Diencephalon (tissue), 1 donor: ENCODE measurements around the gene GNG13. TPM values are rescaled to one million over a fixed set of nuclear protein-coding genes. Genes with fewer than 3 reads are reported as not detected.

Experiments
- small RNA-seq: library from RNA; depleted of rRNA; stranded (forward); fragments of <200 nt; gene quantifications from one replicate; pipeline ENCODE3, GENCODE V24; 2014
- total RNA-seq: library from RNA; depleted of rRNA; stranded (reverse); fragments of >200 nt; gene quantifications from one replicate; pipeline ENCODE4 v1.2.3, GENCODE V29; 2014

Gene GNG13
- total RNA-seq: not detected

GRCh38 chr16:799948-800833 is at the start of gene GNG13:
TSS of gene GNG13 (minus strand) at chr16:800734. CDS start at chr16:799077, 1,657 bp downstream.

GRCh38 chr16:788399-789126 is 12.0 kb downstream of the GNG13 start, which contains the start of gene CHTF18:
TSS of gene CHTF18 (plus strand) at chr16:788620. CDS start at chr16:788685, 65 bp downstream.

GRCh38 chr16:787978-788398 is 12.5 kb downstream of the GNG13 start, which contains the start of gene RPUSD1:
TSS of gene RPUSD1 (minus strand) at chr16:788381. CDS start at chr16:787737, 644 bp downstream.

GRCh38 chr16:760545-761343 is 39.8 kb downstream of the GNG13 start, which contains the start of gene MSLN:
TSS of gene MSLN (plus strand) at chr16:760734. CDS start at chr16:762681, 1,947 bp downstream.

Small RNAs within 50 kb of the gene (small RNA-seq; reads per million reads assigned to genes)
- not detected for gene MIR662

Other genes starting within 250 kb of the GNG13 start
- gene PRR35, start 240.3 kb downstream of the GNG13 start, total RNA-seq: not detected
- gene NHLRC4, start 233.7 kb downstream of the GNG13 start, total RNA-seq: 0.69 TPM
- gene PIGQ, start 230.8 kb downstream of the GNG13 start, total RNA-seq: 28.8 TPM
- 24.2 TPM for gene RAB40C, start 210.7 kb downstream of the GNG13 start, total RNA-seq
- gene WFIKKN1, start 169.7 kb downstream of the GNG13 start, total RNA-seq: 0.46 TPM
- gene METTL26, start 164.4 kb downstream of the GNG13 start, total RNA-seq: 30.7 TPM
- gene MCRIP2, start 158.9 kb downstream of the GNG13 start, total RNA-seq: 13.8 TPM
- gene WDR90, start 151.4 kb downstream of the GNG13 start, total RNA-seq: 12.5 TPM
- gene RHOT2, start 132.6 kb downstream of the GNG13 start, total RNA-seq: 33.7 TPM
- 7.4 TPM for gene RHBDL1, start 125.1 kb downstream of the GNG13 start, total RNA-seq
- gene STUB1, start 120.3 kb downstream of the GNG13 start, total RNA-seq: 81.2 TPM
- 23.5 TPM for gene JMJD8, start 116.4 kb downstream of the GNG13 start, total RNA-seq
- 5.1 TPM for gene WDR24, start 110.3 kb downstream of the GNG13 start, total RNA-seq
- gene FBXL16, start 94.9 kb downstream of the GNG13 start, total RNA-seq: 10.8 TPM
- 74.5 TPM for gene METRN, start 85.6 kb downstream of the GNG13 start, total RNA-seq
- 19.6 TPM for gene ANTKMT, start 79.6 kb downstream of the GNG13 start, total RNA-seq
- 8.8 TPM for gene CCDC78, start 74.3 kb downstream of the GNG13 start, total RNA-seq
- gene HAGHL, start 73.6 kb downstream of the GNG13 start, total RNA-seq: 12.2 TPM
- gene CIAO3, start 59.7 kb downstream of the GNG13 start, total RNA-seq: 51.4 TPM
- gene MSLN, start 40.0 kb downstream of the GNG13 start, total RNA-seq: not detected
- gene RPUSD1, start 12.4 kb downstream of the GNG13 start, total RNA-seq: 13.6 TPM
- gene CHTF18, start 12.1 kb downstream of the GNG13 start, total RNA-seq: 7.2 TPM
- 13.4 TPM for gene LMF1, start 170.2 kb upstream of the GNG13 start, total RNA-seq
- gene SOX8, start 181.0 kb upstream of the GNG13 start, total RNA-seq: 49.4 TPM